ENCODE data around the gene SMCP. TPM values are rescaled to one million over a fixed set of nuclear protein-coding genes. Genes with fewer than 3 reads are reported as not detected.

The SMCP gene
- total RNA-seq, 3 donors from 2014 or later (not counting 1 experiment from before 2014, with no cell fraction given), result not detected

DNA sequence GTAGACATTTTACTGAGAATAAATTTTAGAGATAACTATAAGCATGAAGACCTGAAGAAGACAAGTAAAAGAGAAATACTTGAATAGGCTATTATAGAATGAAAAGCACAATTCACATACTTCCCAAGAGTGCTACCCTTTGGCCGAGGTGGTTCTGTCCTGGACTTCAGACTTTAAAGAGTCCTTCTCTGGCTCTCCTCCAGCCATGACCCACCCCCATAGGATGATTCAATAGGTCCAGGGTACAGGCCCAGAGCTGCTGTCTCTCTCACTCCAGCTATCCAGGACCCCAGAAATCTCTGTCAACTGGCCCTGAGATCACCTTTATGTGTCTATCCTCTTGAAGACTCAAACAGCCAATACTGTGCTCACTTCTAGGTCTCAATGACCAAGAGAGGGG is 1.3 kb upstream of the SMCP start:
- H3K36me3 ChIP-seq (ENCODE audit: control insufficient read depth, insufficient read depth, low read length), result no peaks in the 10 kb centered on the region
- intact Hi-C loops (cut with micrococcal nuclease), result no loop called here
- 87% methylated on average over 1 of the region's 1 CpG for WGBS (ENCODE audit: insufficient coverage)
- Mint-ChIP-seq H3K27me3 (ENCODE audit: low read depth in 2 of 2) (peaks cover 9 to 43% of the 10 kb centered on the region in 2 donors), H3K36me3 (no peaks in the 10 kb centered on the region), H3K27ac (no peak overlapping the region), H3K9me3 (no peaks in the 10 kb centered on the region), H3K4me1 (no peaks in the 10 kb centered on the region), H3K4me3 (no peak overlapping the region)
- no peak overlapping the region for H3K4me3 ChIP-seq (ENCODE audit: low read length)
- ATAC-seq (no peak), DNase-seq (no peak)
- H3K27ac ChIP-seq (ENCODE audit: low read length), result no peak overlapping the region
- TF ChIP-seq, protein P1, sequence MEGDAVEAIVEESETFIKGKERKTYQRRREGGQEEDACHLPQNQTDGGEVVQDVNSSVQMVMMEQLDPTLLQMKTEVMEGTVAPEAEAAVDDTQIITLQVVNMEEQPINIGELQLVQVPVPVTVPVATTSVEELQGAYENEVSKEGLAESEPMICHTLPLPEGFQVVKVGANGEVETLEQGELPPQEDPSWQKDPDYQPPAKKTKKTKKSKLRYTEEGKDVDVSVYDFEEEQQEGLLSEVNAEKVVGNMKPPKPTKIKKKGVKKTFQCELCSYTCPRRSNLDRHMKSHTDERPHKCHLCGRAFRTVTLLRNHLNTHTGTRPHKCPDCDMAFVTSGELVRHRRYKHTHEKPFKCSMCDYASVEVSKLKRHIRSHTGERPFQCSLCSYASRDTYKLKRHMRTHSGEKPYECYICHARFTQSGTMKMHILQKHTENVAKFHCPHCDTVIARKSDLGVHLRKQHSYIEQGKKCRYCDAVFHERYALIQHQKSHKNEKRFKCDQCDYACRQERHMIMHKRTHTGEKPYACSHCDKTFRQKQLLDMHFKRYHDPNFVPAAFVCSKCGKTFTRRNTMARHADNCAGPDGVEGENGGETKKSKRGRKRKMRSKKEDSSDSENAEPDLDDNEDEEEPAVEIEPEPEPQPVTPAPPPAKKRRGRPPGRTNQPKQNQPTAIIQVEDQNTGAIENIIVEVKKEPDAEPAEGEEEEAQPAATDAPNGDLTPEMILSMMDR (IDR thresholded peaks at IDR 0.05), result no peak
- H3K9me3 ChIP-seq (ENCODE audit: control insufficient read depth, insufficient read depth, low read length), result no peaks in the 10 kb centered on the region
- H3K4me1 ChIP-seq (ENCODE audit: control insufficient read depth, insufficient read depth, low read length), result peaks cover 3% of the 10 kb centered on the region
- no peaks in the 10 kb centered on the region for H3K27me3 ChIP-seq (ENCODE audit: control insufficient read depth, insufficient read depth, low read length)

- Histone ChIP-seq H3K4me3 (ENCODE audit: low read length) (no peak overlapping the region), H3K27me3 (ENCODE audit: control insufficient read depth, insufficient read depth, low read length) (no peaks in the 10 kb centered on the region), H3K9me3 (ENCODE audit: control insufficient read depth, insufficient read depth, low read length) (no peaks in the 10 kb centered on the region), H3K36me3 (ENCODE audit: control insufficient read depth, insufficient read depth, low read length) (no peaks in the 10 kb centered on the region), H3K4me1 (ENCODE audit: control insufficient read depth, insufficient read depth, low read length) (peaks cover 3% of the 10 kb centered on the region), H3K27ac (ENCODE audit: low read length) (no peak overlapping the region)
- H3K36me3 Mint-ChIP-seq, result no peaks in the 10 kb centered on the region
- DNase-seq (no peak), ATAC-seq (no peak)
- H3K4me1 Mint-ChIP-seq, result no peaks in the 10 kb centered on the region
- intact Hi-C loops (cut with micrococcal nuclease), result no loop called here
- no peak overlapping the region for H3K27ac Mint-ChIP-seq
- TF ChIP-seq, protein P1 (IDR thresholded peaks at IDR 0.05), result no peak
- H3K4me3 Mint-ChIP-seq, result no peak overlapping the region
- no peaks in the 10 kb centered on the region for H3K9me3 Mint-ChIP-seq
- peaks cover 9 to 35% of the 10 kb centered on the region in 2 donors for H3K27me3 Mint-ChIP-seq (ENCODE audit: low read depth in 2 of 2)
These were observed 1.6 kb downstream of the SMCP start for GRCh38 chr1:152879559-152880198.

DNA sequence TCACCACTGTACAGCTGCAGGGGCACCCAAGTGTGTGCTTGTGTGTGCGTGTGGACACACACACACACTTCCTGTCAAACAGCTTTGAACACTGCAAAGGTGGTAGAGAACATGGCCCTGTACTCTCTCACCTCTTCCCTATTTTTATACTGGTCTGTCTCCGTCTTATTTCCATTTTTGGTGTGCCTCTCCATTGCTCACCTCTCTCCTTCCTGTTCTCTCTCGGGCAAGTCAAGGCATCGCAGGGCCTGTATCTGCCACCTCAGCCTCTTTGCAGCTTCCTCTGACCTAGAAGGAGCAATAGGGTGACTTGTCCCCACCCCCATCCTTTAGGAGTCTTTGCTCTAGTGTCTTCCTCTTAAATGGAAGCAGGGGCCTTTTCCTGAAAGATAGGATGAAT is 2.2 kb downstream of the SMCP start:
- Histone ChIP-seq H3K27me3 (ENCODE audit: control insufficient read depth, insufficient read depth, low read length) (no peaks in the 10 kb centered on the region), H3K4me3 (ENCODE audit: low read length) (no peak overlapping the region), H3K27ac (ENCODE audit: low read length) (no peak overlapping the region), H3K4me1 (ENCODE audit: control insufficient read depth, insufficient read depth, low read length) (peaks cover 3% of the 10 kb centered on the region), H3K36me3 (ENCODE audit: control insufficient read depth, insufficient read depth, low read length) (no peaks in the 10 kb centered on the region), H3K9me3 (ENCODE audit: control insufficient read depth, insufficient read depth, low read length) (no peaks in the 10 kb centered on the region)
- intact Hi-C loops (cut with micrococcal nuclease), result no loop called here
- Mint-ChIP-seq H3K27ac (no peak overlapping the region), H3K4me1 (no peaks in the 10 kb centered on the region), H3K27me3 (ENCODE audit: low read depth in 2 of 2) (peaks cover 6 to 29% of the 10 kb centered on the region in 2 donors), H3K36me3 (no peaks in the 10 kb centered on the region), H3K9me3 (no peaks in the 10 kb centered on the region), H3K4me3 (no peak overlapping the region)
- DNase-seq, result no peak
- ATAC-seq, result no peak
- TF ChIP-seq, protein P1 (IDR thresholded peaks at IDR 0.05), result no peak
- 70% methylated on average over 4 of the region's 4 CpGs for WGBS (ENCODE audit: insufficient coverage)

DNA sequence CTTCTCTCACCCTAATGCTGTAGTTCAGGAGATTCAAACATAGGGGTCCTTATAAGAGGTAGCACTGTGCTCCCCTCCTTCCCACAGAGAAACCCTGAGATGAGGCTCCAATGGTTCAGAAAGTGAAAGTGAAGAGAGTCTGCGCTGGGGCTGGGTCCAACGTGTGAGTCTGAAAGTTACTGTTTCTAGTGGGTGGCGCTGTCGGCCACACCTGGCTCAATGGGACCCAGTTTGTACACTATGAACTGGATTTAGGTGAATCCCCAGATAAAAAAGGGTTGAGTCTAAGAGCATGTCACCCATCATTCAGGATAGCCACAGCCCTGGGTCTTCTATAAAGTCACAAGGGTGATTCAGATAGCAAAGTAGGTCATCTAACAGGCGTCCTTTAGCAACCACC is 2.8 kb downstream of the SMCP start:
- H3K4me3 Mint-ChIP-seq, result no peak overlapping the region
- no peaks in the 10 kb centered on the region for H3K36me3 Mint-ChIP-seq
- Histone ChIP-seq H3K27ac (ENCODE audit: low read length) (no peak overlapping the region), H3K4me1 (ENCODE audit: control insufficient read depth, insufficient read depth, low read length) (peaks cover 3% of the 10 kb centered on the region), H3K9me3 (ENCODE audit: control insufficient read depth, insufficient read depth, low read length) (no peaks in the 10 kb centered on the region), H3K4me3 (ENCODE audit: low read length) (no peak overlapping the region), H3K27me3 (ENCODE audit: control insufficient read depth, insufficient read depth, low read length) (no peaks in the 10 kb centered on the region), H3K36me3 (ENCODE audit: control insufficient read depth, insufficient read depth, low read length) (no peaks in the 10 kb centered on the region)
- 54% methylated on average over 5 of the region's 5 CpGs for WGBS (ENCODE audit: insufficient coverage)
- DNase-seq, result no peak
- no peaks in the 10 kb centered on the region for H3K9me3 Mint-ChIP-seq
- TF ChIP-seq, protein P1 (IDR thresholded peaks at IDR 0.05), result no peak
- H3K27me3 Mint-ChIP-seq (ENCODE audit: low read depth in 2 of 2), result peaks cover 6 to 29% of the 10 kb centered on the region in 2 donors
- H3K4me1 Mint-ChIP-seq, result no peaks in the 10 kb centered on the region
- ATAC-seq, result no peak
- no peak overlapping the region for H3K27ac Mint-ChIP-seq
- intact Hi-C loops (cut with micrococcal nuclease), result no loop called here
